Hematopoietic multipotent progenitor cell treated with erythropoietin and hydrocortisone succinate and interleukin-3 and kit ligand, for 17 days (in vitro differentiated cells): Measurements from ENCODE around the gene SLC5A2.
"Not testable (repeated sequence)": the region's sequence is repeated elsewhere in the genome, so short reads cannot be mapped to it uniquely, and the experiment has no call there.

Experiments used
- DNase-seq: peaks from one replicate; pipeline ENCODE4 v3.0.0-alpha.2; 2015; ENCODE audit warnings: low spot score

SLC5A2 gene

GRCh38 chr16:31483081-31483480, at the start of gene SLC5A2:
TSS of gene SLC5A2 (plus strand) at chr16:31483123. CDS start at chr16:31483137, 14 bp downstream.
- no peak for DNase-seq

- no peak for DNase-seq
Observed at GRCh38 chr16:31435341-31436220, 47.3 kb upstream of the SLC5A2 start.

DNA sequence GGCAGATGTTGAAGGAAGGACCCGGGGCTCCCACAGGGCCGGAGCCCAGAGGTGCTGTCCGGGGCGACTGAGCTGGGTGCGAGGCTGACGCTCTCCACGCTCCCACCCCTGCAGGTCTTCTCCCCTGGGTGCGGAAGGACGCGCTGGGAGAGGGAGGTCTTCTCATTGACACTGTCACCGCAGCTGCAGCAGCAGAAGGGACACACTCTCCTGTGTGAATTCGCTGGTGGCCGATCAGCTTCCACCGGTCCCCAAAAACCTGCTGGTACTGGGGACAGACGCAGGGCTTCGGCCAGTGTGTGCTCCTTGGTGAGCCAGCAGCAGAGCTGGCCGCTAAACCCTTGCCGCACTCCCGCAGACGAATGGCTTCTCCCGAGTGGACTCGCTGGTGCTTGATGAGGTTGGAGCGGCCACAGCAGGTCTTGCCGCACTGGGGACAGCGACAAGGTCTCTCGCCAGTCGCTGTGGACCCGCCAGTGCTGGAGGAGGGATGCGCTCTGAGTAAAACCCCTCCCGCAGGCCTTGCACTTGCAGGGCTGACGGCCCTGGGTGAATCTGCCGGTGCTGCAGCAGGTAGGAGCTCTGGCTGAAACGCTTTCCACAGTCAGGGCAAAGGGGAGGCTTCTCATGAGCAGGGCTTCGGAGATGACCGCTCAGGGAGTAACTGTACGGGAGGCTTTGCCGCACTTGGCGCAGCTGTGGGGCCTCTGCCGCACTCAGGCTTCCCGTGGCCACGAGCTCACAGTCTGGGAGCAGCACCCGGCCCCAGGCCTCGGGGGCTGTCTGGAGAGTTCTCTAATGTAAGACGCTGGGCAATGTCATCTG, 46.5 kb upstream of the SLC5A2 start:
- DNase-seq = no peak

DNA sequence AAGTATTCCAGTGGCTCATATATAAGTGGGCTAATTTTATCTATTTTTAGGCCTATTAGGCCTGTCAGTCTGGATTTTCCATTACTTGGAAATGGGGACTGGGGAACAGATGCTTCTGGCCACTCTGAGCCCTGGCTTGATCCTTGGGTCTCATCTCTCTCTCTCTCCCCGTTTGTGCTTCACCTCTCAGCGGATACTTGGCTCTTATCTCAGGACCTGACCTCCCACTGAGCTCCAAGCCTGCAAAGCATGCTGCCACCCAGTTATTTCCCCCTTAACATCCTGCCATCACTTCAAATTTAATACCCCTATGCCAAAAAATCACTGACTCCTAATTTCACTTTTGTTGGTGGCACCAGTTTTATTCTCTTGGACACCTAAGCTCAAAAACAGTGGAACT, 44.5 kb upstream of the SLC5A2 start:
- DNase-seq = no peak

GRCh38 chr16:31439023-31439422, 43.9 kb upstream of the SLC5A2 start:
- DNase-seq = not testable (repeated sequence)

DNA sequence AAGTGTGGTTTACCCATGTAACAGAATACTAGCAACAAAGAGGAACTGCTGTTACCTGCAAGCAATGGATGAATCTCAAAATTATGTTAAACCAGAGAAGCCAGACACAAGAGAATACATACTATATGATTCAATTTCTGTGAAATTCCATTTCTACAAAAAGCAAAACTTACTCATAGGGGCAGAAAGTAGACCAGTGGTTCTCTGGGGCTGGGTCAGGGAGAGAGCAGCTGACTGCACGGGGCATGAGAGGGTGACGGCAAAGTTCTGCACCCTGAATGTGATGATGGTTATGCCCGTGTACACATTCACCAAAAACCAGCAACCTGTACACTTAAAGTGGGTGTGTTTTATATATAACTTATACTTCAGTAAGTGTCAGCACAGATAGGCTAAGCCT, 43.4 kb upstream of the SLC5A2 start:
- DNase-seq = no peak

GRCh38 chr16:31440516-31441184, 42.3 kb upstream of the SLC5A2 start:
- no peak for DNase-seq

DNA sequence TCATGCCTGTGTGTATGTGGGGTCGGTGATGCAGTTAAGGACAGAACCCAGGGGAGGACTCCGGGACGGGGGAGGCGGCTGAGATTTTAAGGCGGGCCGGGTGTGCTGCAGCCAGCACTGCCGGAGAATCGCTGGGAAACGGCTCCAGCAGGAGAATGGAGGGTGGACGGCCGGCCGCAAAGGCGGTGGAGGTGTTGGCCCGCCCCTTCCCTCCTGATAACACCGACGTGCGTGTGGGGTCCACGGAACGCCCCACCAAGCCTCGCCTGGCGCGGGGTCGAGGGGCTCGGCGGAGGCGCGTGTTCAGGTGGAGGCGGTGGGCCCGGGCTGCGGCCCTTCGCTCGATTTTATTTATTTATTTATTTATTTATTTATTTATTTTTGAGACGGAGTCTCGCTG, 41.0 kb upstream of the SLC5A2 start:
- DNase-seq = no peak

DNA sequence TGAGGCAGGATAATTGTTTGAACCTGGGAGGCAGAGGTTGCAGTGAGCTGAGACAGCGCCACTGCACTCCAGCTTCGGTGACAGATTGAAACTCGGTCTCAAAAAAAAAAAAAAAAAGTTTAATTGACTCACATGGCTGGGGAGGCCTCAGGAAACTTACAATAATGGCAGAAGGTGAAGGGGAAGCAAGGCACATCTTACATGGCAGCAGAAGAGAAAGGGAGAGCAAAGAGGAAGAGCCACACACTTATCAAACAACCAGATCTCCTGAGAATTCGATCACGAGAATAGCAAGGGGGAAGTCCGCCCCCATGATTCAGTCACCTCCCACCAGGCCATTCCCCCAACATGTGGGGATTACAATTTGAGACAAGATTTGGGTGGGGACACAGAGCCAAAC, 37.0 kb upstream of the SLC5A2 start:
- not testable (repeated sequence) for DNase-seq

DNA sequence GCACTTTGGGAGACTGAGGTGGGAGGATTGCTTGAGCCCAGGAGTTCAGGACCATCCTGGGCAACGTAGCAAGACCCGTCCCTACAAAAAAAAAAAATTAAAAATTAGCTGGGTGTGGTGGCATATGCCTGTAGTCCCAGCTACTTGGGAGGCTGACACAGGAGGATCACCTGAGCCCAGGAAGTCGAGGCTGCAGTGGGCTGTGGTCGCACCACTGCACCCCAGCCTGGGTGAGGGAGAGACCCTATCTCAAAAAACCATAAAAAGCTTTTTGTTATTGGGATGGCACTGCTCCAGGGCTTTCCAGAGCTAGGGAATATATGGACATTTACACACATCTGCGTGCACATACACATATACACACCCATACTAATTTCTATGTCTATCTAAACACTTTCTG, 31.7 kb upstream of the SLC5A2 start:
- DNase-seq = no peak

- peak; percentile 47 for DNase-seq
Observed at GRCh38 chr16:31451681-31452351, 31.1 kb upstream of the SLC5A2 start.

- DNase-seq = peak; percentile 49
Observed at GRCh38 chr16:31452631-31453106, 30.3 kb upstream of the SLC5A2 start.

GRCh38 chr16:31453255-31454204, 29.4 kb upstream of the SLC5A2 start:
- DNase-seq = peak; percentile 82

DNA sequence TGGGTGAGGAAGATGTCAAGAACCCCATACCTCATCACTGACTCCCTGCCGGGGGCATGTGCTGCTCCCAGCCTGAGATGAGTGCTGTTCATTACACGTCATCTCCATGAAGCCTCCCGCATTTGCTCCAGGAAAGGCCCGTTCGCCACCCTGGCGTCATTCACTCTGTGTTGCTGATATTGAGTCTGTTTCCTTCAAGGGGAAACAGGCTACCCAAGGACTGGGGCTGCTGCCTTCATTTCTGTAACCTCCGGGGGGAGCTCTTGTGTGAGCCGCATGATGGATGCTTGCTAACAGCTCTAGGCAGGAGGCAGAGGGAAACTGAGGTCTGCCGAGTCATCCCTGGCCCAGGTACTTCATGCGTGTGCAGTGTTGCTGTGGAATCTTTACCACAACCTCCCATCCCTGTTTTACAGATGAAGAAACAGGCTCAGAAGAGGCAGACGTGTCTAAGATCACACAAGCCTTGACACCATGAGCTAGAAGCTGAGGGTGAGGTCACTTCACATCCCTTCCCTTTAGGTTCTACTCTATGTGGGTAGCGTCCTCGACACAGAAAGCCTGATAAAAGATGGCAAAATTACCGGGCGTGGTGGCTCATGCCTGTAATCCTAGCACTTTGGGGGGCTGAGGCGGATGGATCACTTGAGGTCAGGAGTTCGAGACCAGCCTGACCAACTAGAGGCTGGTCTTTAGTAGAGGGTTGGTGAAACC, 27.2 kb upstream of the SLC5A2 start:
- peak; percentile 54 for DNase-seq

DNA sequence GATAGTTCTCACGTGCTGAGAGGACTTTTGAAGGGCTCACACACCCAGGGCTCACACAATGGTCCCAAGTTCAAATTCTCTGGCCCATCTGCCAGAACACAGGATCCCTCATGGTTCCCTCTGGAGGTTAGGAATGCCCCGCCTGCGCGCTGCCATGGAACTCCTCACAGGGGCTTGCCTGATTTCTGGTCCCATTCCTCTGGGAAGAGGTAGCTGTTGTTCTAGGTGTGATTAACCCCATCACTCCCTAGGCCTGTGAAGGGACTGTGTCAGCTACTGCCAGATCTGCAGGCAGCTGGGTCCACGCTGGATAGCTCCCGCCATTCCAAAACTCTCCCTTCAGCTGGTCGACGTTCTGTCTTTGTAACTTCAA, 25.9 kb upstream of the SLC5A2 start:
- DNase-seq = no peak

GRCh38 chr16:31458073-31458843, 24.7 kb upstream of the SLC5A2 start:
- DNase-seq = peak; percentile 57

GRCh38 chr16:31458844-31459686, 23.9 kb upstream of the SLC5A2 start, which contains the start of gene ARMC5:
TSS of gene ARMC5 (plus strand) at chr16:31459501. CDS start at chr16:31459525, 24 bp downstream.
- peak; percentile 98 for DNase-seq
